Gastrocnemius medialis (tissue), 4 donors: ENCODE data around the gene SLC6A19. TPM values are rescaled to one million over a fixed set of nuclear protein-coding genes. Genes with fewer than 3 reads are reported as not detected.

ENCODE experiments used
- ATAC-seq, 2 donors: fragments of 150-250 bp; one replicate each; pipeline ENCODE4 v1.9.1; 2016
- DNase-seq, 2 donors: peaks; one replicate each; pipeline ENCODE4 v3.0.0-alpha.2; 2019
- H3K27ac ChIP-seq, 4 donors: fragments of 200-600 bp; sonication (generic); 1 replicate in 1 of 4; 2 replicates in 3 of 4; pipeline ENCODE4 v1.5.1; 2016 to 2018; ENCODE audit warnings: mild to moderate bottlenecking in 2 of 4, moderate library complexity in 1 of 4
- H3K27me3 ChIP-seq, 3 donors: fragments of 200-600 bp; sonication (generic) in 2 of 3; 1 replicate in 1 of 3; 2 replicates in 2 of 3; pipeline versions ENCODE4 v1.5.1 to v1.6.0; 2016 to 2019; ENCODE audit warnings: mild to moderate bottlenecking in 1 of 3, moderate library complexity in 1 of 3
- H3K36me3 ChIP-seq, 2 donors: fragments of 200-600 bp; sonication (generic) in 1 of 2; one replicate each; pipeline ENCODE4 v1.5.1; 2017 to 2018
- H3K4me1 ChIP-seq, 2 donors: fragments of 200-600 bp; sonication (generic) in 1 of 2; one replicate each; pipeline ENCODE4 v1.5.1; 2016 to 2017; ENCODE audit warnings: mild to moderate bottlenecking in 2 of 2
- H3K4me3 ChIP-seq, 4 donors: fragments of 200-600 bp; sonication (generic) in 3 of 4; 1 replicate in 1 of 4; 2 replicates in 3 of 4; pipeline ENCODE4 v1.5.1; 2016 to 2019; ENCODE audit warnings: mild to moderate bottlenecking in 2 of 4
- H3K9me3 ChIP-seq, 3 donors: fragments of 200-600 bp; sonication (generic) in 2 of 3; 1 replicate in 1 of 3; 2 replicates in 2 of 3; pipeline ENCODE4 v1.5.1; 2016 to 2019
- POLR2A ChIP-seq, 2 donors: fragments of 450-650 bp; IDR thresholded peaks; one replicate each; pipeline ENCODE4 v1.6.1; 2017; ENCODE audit warnings: antibody characterized with exemption in 2 of 2, mild to moderate bottlenecking in 2 of 2, moderate library complexity in 2 of 2
- in situ Hi-C, 4 donors: fragments of 200-750 bp; cut with MboI; loops; one replicate each; pipeline versions ENCODE4 v1.15.0 to v1.8.0; 2017; ENCODE audit warnings: low sequenced_read_pairs in 4 of 4
- intact Hi-C: fragments of 100-400 bp; cut with DNase I; formaldehyde crosslinking; loops from one replicate; pipeline ENCODE4 v1.15.1; 2023; ENCODE audit warnings: low total_unique reads
- total RNA-seq, 4 donors: library from RNA; depleted of rRNA; stranded (reverse); fragments of >200 nt; gene quantifications; one replicate each; pipeline versions ENCODE4 v1.1.0 to v1.2.3, GENCODE V29; 2016
- TF ChIP-seq, protein P1 (sequence below), 5 experiments: fragments of 450-650 bp in 3 of 5; fragments of 200-600 bp in 2 of 5; sonication (generic) in 2 of 5; IDR thresholded peaks in 4 of 5; conservative IDR thresholded peaks in 1 of 5; 1 replicate in 4 of 5; 2 replicates in 1 of 5; pipeline ENCODE4 v1.5.1; 2016 to 2019; ENCODE audit warnings: antibody characterized with exemption in 5 of 5, mild to moderate bottlenecking in 3 of 5, moderate library complexity in 3 of 5

Gene SLC6A19
- total RNA-seq, 4 donors from 2014 or later: 0.05 TPM; not detected in 3

DNA sequence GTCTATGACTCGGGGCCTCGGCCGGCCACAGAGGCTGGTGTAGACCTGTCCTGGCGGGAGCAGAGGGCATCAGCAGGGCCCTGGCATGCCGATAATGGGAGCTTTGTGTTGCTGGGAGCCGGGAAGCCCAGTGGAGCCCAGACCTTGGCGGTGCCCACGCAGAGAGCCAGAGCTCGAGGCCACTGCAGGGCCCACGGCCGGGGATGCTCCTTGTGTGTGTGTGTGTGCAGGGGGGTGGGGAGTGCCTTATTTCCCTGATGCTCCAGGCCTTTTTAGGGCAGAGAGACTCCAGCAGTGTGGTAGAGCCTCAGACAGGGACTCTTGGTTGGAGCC, 18.3 kb downstream of the SLC6A19 start:
- H3K36me3 ChIP-seq: no peaks in the 10 kb centered on the region
- no peaks in the 10 kb centered on the region for H3K4me1 ChIP-seq
- H3K27ac ChIP-seq: no peak overlapping the region
- in situ Hi-C loops: no loop called here
- no peak overlapping the region for H3K4me3 ChIP-seq
- no peak for ATAC-seq
- no peak for TF ChIP-seq POLR2A (IDR thresholded peaks at IDR 0.05)
- TF ChIP-seq, protein P1, sequence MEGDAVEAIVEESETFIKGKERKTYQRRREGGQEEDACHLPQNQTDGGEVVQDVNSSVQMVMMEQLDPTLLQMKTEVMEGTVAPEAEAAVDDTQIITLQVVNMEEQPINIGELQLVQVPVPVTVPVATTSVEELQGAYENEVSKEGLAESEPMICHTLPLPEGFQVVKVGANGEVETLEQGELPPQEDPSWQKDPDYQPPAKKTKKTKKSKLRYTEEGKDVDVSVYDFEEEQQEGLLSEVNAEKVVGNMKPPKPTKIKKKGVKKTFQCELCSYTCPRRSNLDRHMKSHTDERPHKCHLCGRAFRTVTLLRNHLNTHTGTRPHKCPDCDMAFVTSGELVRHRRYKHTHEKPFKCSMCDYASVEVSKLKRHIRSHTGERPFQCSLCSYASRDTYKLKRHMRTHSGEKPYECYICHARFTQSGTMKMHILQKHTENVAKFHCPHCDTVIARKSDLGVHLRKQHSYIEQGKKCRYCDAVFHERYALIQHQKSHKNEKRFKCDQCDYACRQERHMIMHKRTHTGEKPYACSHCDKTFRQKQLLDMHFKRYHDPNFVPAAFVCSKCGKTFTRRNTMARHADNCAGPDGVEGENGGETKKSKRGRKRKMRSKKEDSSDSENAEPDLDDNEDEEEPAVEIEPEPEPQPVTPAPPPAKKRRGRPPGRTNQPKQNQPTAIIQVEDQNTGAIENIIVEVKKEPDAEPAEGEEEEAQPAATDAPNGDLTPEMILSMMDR (IDR thresholded peaks at IDR 0.05 in 4 of 5, conservative IDR thresholded peaks at IDR 0.05 in 1 of 5): no peak
- DNase-seq: no peak
- no peaks in the 10 kb centered on the region for H3K9me3 ChIP-seq
- H3K27me3 ChIP-seq: peaks cover 0 to 9% (median 2%) of the 10 kb centered on the region in 3 donors
- intact Hi-C loops: no loop called here

DNA sequence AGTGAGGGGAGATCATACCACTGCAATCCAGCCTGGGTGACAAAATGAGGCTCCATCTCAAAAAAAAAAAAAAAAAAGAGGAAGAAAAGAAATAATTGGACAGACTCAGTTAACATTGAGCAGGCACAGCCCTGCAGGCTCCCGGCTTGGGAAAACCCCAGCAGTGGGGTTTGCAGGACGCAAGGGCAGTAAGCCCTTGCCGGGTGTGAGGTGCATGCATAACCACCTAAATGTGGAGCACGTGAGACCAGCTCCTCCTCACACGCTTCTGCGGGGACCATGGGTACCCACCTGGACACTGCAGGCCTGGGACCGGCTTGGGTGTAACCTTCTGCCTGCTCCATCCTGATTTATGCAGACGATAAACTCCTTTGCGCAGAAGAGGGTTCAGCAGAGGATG, 19.0 kb downstream of the SLC6A19 start:
- H3K4me3 ChIP-seq: no peak overlapping the region
- H3K36me3 ChIP-seq: no peaks in the 10 kb centered on the region
- no peak for TF ChIP-seq POLR2A (IDR thresholded peaks at IDR 0.05)
- TF ChIP-seq, protein P1 (IDR thresholded peaks at IDR 0.05 in 4 of 5, conservative IDR thresholded peaks at IDR 0.05 in 1 of 5): no peak
- intact Hi-C loops: no loop called here
- peaks cover 0 to 7% (median 0%) of the 10 kb centered on the region in 3 donors for H3K27me3 ChIP-seq
- ATAC-seq (no peak), DNase-seq (no peak)
- no peaks in the 10 kb centered on the region for H3K4me1 ChIP-seq
- no peak overlapping the region for H3K27ac ChIP-seq
- no peaks in the 10 kb centered on the region for H3K9me3 ChIP-seq
- in situ Hi-C loops: no loop called here

DNA sequence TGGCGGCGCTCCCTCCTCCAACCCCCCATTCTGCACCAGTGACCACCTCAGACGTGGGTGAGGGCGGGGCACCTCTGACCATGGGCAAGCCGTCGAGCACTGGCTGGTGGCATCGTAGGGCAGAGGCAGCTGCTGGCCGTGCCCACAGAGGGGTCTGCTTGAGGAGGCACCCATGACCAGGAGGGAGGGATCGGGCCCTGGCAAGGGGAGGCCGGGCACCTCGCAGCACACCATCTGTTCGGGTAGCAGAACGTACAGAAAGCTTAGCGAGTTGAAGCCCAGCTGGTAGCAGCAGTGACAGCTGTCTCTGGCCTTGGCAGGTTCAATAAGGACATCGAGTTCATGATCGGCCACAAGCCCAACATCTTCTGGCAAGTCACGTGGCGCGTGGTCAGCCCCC, 19.4 kb downstream of the SLC6A19 start:
- Histone ChIP-seq H3K27ac (no peak overlapping the region), H3K27me3 (peaks cover 0 to 6% (median 0%) of the 10 kb centered on the region in 3 donors), H3K4me3 (no peak overlapping the region), H3K9me3 (no peaks in the 10 kb centered on the region), H3K4me1 (no peaks in the 10 kb centered on the region), H3K36me3 (no peaks in the 10 kb centered on the region)
- TF ChIP-seq, protein P1 (IDR thresholded peaks at IDR 0.05 in 4 of 5, conservative IDR thresholded peaks at IDR 0.05 in 1 of 5): no peak
- TF ChIP-seq POLR2A (IDR thresholded peaks at IDR 0.05): no peak
- intact Hi-C loops (no loop called here), in situ Hi-C loops (no loop called here)
- ATAC-seq (no peak), DNase-seq (no peak)

DNA sequence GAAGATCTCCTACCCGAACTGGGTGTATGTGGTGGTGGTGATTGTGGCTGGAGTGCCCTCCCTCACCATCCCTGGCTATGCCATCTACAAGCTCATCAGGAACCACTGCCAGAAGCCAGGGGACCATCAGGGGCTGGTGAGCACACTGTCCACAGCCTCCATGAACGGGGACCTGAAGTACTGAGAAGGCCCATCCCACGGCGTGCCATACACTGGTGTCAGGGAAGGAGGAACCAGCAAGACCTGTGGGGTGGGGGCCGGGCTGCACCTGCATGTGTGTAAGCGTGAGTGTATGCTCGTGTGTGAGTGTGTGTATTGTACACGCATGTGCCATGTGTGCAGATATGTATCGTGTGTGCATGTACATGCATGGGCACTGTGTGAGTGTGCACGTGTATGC, 20.3 kb downstream of the SLC6A19 start:
- peaks cover 0 to 6% (median 0%) of the 10 kb centered on the region in 3 donors for H3K27me3 ChIP-seq
- H3K9me3 ChIP-seq: no peaks in the 10 kb centered on the region
- ATAC-seq: no peak
- intact Hi-C loops: no loop called here
- H3K4me1 ChIP-seq: no peaks in the 10 kb centered on the region
- no peak overlapping the region for H3K27ac ChIP-seq
- in situ Hi-C loops: no loop called here
- no peak for TF ChIP-seq POLR2A (IDR thresholded peaks at IDR 0.05)
- TF ChIP-seq, protein P1 (IDR thresholded peaks at IDR 0.05 in 4 of 5, conservative IDR thresholded peaks at IDR 0.05 in 1 of 5): no peak
- no peak overlapping the region for H3K4me3 ChIP-seq
- no peak for DNase-seq
- H3K36me3 ChIP-seq: no peaks in the 10 kb centered on the region

DNA sequence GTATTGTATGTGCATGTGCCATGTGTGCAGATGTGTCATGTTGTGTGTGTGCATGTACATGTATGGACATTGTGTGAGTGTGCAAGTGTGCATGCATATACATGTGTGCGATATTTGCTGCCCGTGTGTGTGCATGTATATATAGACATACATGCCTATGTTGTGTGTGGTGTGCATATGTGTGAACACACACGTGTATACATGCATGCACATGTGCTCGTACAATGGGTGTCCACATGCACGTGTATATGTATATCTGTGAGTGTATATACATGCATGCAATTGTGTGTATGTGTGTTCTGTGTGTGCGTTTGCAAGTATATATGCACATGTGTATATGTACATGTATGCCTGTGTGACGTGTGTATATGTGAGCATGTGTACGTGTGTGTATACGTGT, 20.8 kb downstream of the SLC6A19 start:
- H3K4me3 ChIP-seq: no peak overlapping the region
- in situ Hi-C loops (no loop called here), intact Hi-C loops (no loop called here)
- H3K27ac ChIP-seq: no peak overlapping the region
- H3K36me3 ChIP-seq: no peaks in the 10 kb centered on the region
- H3K9me3 ChIP-seq: no peaks in the 10 kb centered on the region
- DNase-seq (no peak), ATAC-seq (no peak)
- no peaks in the 10 kb centered on the region for H3K4me1 ChIP-seq
- TF ChIP-seq POLR2A (IDR thresholded peaks at IDR 0.05): no peak
- TF ChIP-seq, protein P1 (IDR thresholded peaks at IDR 0.05 in 4 of 5, conservative IDR thresholded peaks at IDR 0.05 in 1 of 5): no peak
- peaks cover 0 to 6% (median 0%) of the 10 kb centered on the region in 3 donors for H3K27me3 ChIP-seq
